Activated CD8-positive, alpha-beta T cell treated with anti-CD3 and anti-CD28 coated beads for 36 hours (primary cell): ENCODE results near the gene KRTAP12-3. TPM values are rescaled to one million over a fixed set of nuclear protein-coding genes. Genes with fewer than 3 reads are reported as not detected.
"Not testable (repeated sequence)": the region's sequence is repeated elsewhere in the genome, so short reads cannot be mapped to it uniquely, and the experiment has no call there.

ENCODE experiments used
- ATAC-seq: fragments of 200-7000 bp; cut with Tn5 transposase; one replicate; pipeline ENCODE4 v1.10.0; 2021; ENCODE audit warnings: mild to moderate bottlenecking, moderate library complexity
- CTCF ChIA-PET: fragments of 350-600 bp; sonication (Branson Sonifier 250); formaldehyde crosslinking; loops from one replicate; lab custom pipeline; 2021; ENCODE audit warnings: antibody characterized with exemption; lab: Charles Lee
- POLR2A ChIA-PET: fragments of 350-600 bp; sonication (Branson Sonifier 250); formaldehyde crosslinking; loops from one replicate; lab custom pipeline; 2021; ENCODE audit warnings: antibody characterized with exemption; lab: Charles Lee
- DNase-seq: peaks from one replicate; pipeline ENCODE4 v3.0.0-alpha.2; 2020
- H3K27ac Mint-ChIP-seq: one replicate; pipeline ENCODE4 v1.8.0; 2021; ENCODE audit warnings: mild to moderate bottlenecking, mixed read lengths
- H3K27me3 Mint-ChIP-seq: one replicate; pipeline ENCODE4 v1.8.0; 2021; ENCODE audit warnings: mixed read lengths
- H3K36me3 Mint-ChIP-seq: one replicate; pipeline ENCODE4 v1.8.0; 2021; ENCODE audit warnings: low read depth, mixed read lengths
- H3K4me1 Mint-ChIP-seq: one replicate; pipeline ENCODE4 v1.8.0; 2021; ENCODE audit warnings: low read depth, mixed read lengths
- H3K4me3 Mint-ChIP-seq: one replicate; pipeline ENCODE4 v1.8.0; 2021; ENCODE audit warnings: mild to moderate bottlenecking, moderate library complexity, mixed read lengths
- H3K9me3 Mint-ChIP-seq: one replicate; pipeline ENCODE4 v1.8.0; 2021; ENCODE audit warnings: mixed read lengths
- intact Hi-C: fragments of 100-400 bp; cut with micrococcal nuclease; formaldehyde crosslinking; loops from one replicate; pipeline ENCODE4 v1.10.0; 2022
- total RNA-seq, 2 experiments: library from RNA; stranded (reverse); gene quantifications; one replicate each; pipeline ENCODE4 v1.2.3, GENCODE V29; 2021
- TF ChIP-seq, protein P1 (sequence below): fragments of 200-600 bp; IDR thresholded peaks from one replicate; pipeline ENCODE4 v1.8.0; 2022; ENCODE audit warnings: antibody characterized with exemption, mild to moderate bottlenecking

Gene KRTAP12-3
- total RNA-seq, 2 experiments from 2014 or later, result not detected

DNA sequence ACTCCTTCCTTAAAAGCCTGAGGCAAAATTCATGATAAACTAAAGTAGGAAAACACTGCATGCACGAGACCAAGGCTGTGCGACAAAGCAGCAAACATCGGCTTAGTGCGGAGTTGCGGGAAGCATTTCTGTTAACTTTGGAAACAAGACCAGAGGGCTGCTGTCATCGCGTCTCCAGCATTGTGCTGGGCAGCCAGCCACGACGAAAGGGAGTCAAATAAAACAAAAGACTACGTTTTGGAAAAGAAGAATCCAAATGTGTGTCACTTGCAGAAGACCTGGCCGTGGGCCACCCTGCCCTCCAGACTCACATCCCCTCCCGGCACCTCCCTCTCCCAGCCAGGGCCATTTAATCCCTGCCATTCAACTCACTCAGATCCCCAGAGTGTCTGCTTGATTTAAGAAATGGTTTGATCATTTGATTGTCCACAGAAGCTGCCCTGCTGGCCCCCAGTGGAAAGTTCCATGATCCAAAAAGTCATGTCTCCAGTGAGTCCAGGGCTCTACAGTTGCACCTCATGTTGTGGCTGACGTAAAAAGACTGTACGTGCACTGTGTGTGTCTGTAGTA, 13.9 kb upstream of the KRTAP12-3 start:
- ChIA-PET CTCF (no interaction called here), POLR2A (no interaction called here)
- H3K4me3 Mint-ChIP-seq, result no peak overlapping the region
- H3K36me3 Mint-ChIP-seq, result no peaks in the 10 kb centered on the region
- peaks cover 34% of the 10 kb centered on the region for H3K9me3 Mint-ChIP-seq
- no peak overlapping the region for H3K27ac Mint-ChIP-seq
- intact Hi-C loops, result no loop called here
- H3K4me1 Mint-ChIP-seq, result peaks cover 6% of the 10 kb centered on the region
- ATAC-seq (no peak), DNase-seq (no peak)
- no peaks in the 10 kb centered on the region for H3K27me3 Mint-ChIP-seq
- TF ChIP-seq, protein P1, sequence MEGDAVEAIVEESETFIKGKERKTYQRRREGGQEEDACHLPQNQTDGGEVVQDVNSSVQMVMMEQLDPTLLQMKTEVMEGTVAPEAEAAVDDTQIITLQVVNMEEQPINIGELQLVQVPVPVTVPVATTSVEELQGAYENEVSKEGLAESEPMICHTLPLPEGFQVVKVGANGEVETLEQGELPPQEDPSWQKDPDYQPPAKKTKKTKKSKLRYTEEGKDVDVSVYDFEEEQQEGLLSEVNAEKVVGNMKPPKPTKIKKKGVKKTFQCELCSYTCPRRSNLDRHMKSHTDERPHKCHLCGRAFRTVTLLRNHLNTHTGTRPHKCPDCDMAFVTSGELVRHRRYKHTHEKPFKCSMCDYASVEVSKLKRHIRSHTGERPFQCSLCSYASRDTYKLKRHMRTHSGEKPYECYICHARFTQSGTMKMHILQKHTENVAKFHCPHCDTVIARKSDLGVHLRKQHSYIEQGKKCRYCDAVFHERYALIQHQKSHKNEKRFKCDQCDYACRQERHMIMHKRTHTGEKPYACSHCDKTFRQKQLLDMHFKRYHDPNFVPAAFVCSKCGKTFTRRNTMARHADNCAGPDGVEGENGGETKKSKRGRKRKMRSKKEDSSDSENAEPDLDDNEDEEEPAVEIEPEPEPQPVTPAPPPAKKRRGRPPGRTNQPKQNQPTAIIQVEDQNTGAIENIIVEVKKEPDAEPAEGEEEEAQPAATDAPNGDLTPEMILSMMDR, result no peak

DNA sequence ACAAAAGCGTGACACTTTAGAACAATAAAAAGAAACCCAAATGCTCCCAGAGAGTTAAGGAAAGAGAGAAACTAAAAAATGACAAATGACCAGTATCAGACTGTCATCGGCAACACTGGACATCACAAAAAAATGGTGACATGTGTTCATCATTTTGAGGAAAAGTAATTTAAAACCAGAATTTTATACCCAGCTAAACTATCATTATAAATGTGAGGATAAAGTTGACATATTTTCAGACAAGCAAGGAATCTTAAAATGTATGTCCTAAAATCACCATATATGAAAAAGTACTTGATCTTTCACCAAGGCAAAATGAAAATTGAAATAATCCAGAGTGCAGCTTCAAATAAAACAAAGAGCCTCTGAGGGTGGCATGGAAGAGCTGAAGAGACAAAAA, 12.9 kb upstream of the KRTAP12-3 start:
- intact Hi-C loops, result no loop called here
- no peak for ATAC-seq
- TF ChIP-seq, protein P1, result no peak
- Mint-ChIP-seq H3K36me3 (no peaks in the 10 kb centered on the region), H3K9me3 (peaks cover 34% of the 10 kb centered on the region), H3K4me3 (no peak overlapping the region), H3K27me3 (no peaks in the 10 kb centered on the region), H3K4me1 (peaks cover 6% of the 10 kb centered on the region), H3K27ac (no peak overlapping the region)
- DNase-seq, result no peak
- ChIA-PET CTCF (interaction anchor here (1.0 to 1.2 kb wide), 2 partner anchors 26 to 149 kb away, joined by 3 to 4 read pairs; no protein-coding TSS in a partner anchor), POLR2A (no interaction called here)

DNA sequence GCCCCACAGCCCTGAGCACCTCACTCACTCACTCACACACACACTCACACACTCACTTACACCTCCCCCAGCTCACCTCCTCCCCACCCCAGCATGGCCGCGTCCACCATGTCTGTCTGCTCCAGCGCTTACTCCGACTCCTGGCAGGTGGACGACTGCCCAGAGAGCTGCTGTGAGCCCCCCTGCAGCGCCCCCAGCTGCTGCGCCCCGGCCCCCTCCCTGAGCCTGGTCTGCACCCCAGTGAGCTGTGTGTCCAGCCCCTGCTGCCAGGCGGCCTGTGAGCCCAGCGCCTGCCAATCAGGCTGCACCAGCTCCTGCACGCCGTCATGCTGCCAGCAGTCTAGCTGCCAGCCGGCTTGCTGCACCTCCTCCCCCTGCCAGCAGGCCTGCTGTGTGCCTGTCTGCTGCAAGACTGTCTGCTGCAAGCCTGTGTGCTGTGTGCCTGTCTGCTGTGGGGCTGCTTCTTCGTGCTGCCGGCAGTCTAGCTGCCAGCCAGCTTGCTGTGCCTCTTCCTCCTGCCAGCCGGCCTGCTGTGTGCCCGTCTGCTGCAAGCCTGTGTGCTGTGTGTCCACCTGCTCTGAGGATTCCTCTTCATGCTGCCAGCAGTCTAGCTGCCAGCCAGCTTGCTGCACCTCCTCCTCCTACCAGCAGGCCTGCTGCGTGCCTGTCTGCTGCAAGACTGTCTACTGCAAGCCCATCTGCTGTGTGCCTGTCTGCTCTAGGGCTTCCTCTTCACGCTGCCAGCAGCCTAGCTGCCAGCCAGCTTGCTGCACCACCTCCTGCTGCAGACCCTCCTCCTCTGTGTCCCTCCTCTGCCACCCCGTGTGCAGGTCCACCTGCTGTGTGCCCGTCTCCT, 11.1 kb upstream of the KRTAP12-3 start, which contains the start of gene KRTAP10-11:
Gene KRTAP10-11 (plus strand): TSS at position 49 of the 856 bp plus-strand sequence. CDS start 45 bp downstream, at position 94.
- H3K27ac Mint-ChIP-seq, H3K4me3 Mint-ChIP-seq, H3K4me1 Mint-ChIP-seq, H3K27me3 Mint-ChIP-seq, DNase-seq, H3K36me3 Mint-ChIP-seq, ATAC-seq, intact Hi-C loops: not testable (repeated sequence)
- ChIA-PET POLR2A (interaction anchor here (0.8 kb wide), 1 partner anchor 27 kb away, joined by 3 read pairs; no protein-coding TSS in a partner anchor), CTCF (interaction anchor here (0.7 to 1.5 kb wide), 5 partner anchors 14 to 97 kb away, joined by 3 to 4 read pairs (median 3); partner anchors contain the start of gene KRTAP12-1)
- H3K9me3 Mint-ChIP-seq, result peaks cover 26% of the 10 kb centered on the region

DNA sequence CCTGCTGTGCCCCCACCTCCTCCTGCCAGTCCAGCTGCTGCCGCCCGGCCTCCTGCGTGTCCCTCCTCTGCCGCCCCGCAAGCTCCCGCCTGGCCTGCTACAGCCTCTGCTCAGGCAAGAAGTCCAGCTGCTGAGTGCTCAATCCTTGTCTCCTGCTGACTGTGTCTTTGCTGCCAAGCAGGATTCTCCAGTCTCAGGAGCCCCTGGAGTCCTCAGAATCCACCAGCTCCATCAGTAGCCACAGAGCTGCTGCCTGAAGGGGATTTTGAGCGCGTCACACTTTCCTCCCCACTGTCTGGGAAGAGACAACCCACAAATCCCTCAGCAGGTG, 10.5 kb upstream of the KRTAP12-3 start:
- ChIA-PET CTCF (interaction anchor here (0.8 to 1.5 kb wide), 4 partner anchors 15 to 95 kb away, joined by 3 to 4 read pairs (median 4); partner anchors contain the start of gene KRTAP12-1), POLR2A (interaction anchor here (0.8 kb wide), 1 partner anchor 27 kb away, joined by 3 read pairs; no protein-coding TSS in a partner anchor)
- H3K4me1 Mint-ChIP-seq, result peaks cover 6% of the 10 kb centered on the region
- H3K9me3 Mint-ChIP-seq, result peaks cover 24% of the 10 kb centered on the region
- H3K27me3 Mint-ChIP-seq, result no peaks in the 10 kb centered on the region
- no peak for DNase-seq
- TF ChIP-seq, protein P1, result no peak
- H3K36me3 Mint-ChIP-seq, result no peaks in the 10 kb centered on the region
- H3K4me3 Mint-ChIP-seq, result no peak overlapping the region
- intact Hi-C loops, result no loop called here
- no peak for ATAC-seq
- H3K27ac Mint-ChIP-seq, result no peak overlapping the region

DNA sequence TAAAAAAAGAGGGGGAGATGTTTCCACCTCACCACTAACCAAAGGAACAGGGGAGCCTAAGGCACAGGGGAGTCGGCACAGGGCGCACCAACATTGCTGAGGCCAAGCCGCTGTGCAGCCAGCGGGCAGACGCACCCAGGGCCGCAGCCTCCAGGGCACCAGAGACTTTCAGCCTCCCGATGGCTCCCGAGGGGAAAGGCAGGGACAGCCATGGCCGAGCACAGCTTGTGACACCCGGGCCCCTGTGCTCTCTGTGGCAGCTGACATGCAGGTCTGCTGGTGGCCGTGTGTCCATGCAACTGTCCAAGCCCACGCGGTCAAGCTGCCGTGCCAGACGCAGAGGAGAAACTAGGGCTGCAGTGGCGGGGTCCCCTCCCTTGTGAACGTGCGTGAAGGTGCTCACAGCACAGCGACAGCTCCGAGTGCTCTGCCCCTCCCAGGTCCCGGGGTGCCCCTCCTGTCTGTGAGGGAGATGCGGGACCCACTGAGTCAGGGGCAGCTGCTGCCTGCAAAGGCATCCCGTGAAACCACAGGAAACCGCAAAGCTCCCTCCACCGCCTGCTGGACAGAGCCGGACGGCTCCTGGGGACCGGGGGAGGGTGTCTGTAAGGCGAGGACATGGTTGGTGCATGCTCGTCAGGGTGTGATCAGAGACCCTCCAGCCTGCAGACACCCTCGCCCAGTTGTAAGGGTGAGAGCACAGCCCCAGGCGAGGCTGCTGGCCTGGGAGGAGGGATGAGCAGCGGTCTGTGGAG, 9.0 kb upstream of the KRTAP12-3 start:
- ATAC-seq (no peak), DNase-seq (no peak)
- no peaks in the 10 kb centered on the region for H3K36me3 Mint-ChIP-seq
- peaks cover 9% of the 10 kb centered on the region for H3K4me1 Mint-ChIP-seq
- ChIA-PET POLR2A (no interaction called here), CTCF (interaction anchor here (1.0 to 1.7 kb wide), 2 partner anchors 14 to 139 kb away, joined by 3 to 4 read pairs; no protein-coding TSS in a partner anchor)
- H3K27ac Mint-ChIP-seq, result no peak overlapping the region
- H3K27me3 Mint-ChIP-seq, result no peaks in the 10 kb centered on the region
- peaks cover 19% of the 10 kb centered on the region for H3K9me3 Mint-ChIP-seq
- no peak overlapping the region for H3K4me3 Mint-ChIP-seq
- intact Hi-C loops, result no loop called here
- TF ChIP-seq, protein P1, result no peak
